HG03064 (cell line): ENCODE measurements around the gene ZNF599.
A peak's percentile ranks its signal among the peaks of the same experiment; 100 is the strongest.
"Not testable (repeated sequence)": the region's sequence is repeated elsewhere in the genome, so short reads cannot be mapped to it uniquely, and the experiment has no call there.

Source experiments
- ATAC-seq: cut with Tn5 transposase; IDR thresholded peaks from one replicate; pipeline ENCODE4 v1.9.1; 2021; ENCODE audit warnings: low read depth; ENCODE audit not compliant: unreplicated experiment

The ZNF599 gene

DNA sequence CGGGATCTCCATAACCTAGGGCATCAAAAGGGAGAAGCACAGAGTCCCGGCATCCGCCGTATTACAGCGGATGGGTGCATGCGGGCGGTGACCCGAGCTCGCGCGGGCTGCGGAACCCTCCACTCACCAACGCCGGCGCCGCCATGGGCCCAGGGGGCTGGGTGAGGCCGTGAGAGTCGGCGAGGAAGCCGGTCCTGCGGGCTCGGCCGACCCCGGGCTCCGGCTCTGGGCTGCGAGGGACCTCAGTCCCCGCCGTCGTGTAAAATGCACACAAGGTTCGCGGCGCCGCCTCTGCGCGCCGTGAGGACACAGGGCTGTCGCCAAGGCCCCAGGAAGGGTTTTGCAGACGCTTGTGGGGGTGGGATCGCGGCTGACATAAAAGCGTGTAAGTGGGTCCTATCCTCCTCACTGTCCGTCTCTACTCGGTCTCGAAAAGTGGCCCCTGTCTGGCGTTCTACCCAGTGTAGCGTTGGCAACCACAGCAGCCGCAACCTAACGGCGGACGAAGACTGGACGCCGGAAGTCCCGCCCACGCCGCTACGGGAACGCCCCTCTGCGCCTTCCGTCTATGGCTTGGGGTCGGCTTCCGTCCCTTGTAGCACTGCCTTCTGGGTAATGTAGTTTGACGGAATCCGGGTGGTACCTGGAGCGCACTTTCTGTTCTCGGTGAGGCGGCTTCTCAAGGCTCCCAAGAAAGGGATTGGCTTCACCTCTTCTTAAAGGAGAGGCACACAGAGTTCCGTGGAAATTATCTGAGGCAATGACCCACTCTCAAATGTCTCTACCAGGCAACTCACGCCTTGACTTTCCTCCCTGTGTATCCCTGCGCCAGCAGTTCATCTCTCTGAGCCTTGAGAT, at the start of gene ZNF599:
Gene ZNF599, minus strand, starts transcription at position 519 of the 858 bp plus-strand sequence. Its CDS starts 374 bp downstream, at position 145.
- peak; percentile 88 for ATAC-seq

DNA sequence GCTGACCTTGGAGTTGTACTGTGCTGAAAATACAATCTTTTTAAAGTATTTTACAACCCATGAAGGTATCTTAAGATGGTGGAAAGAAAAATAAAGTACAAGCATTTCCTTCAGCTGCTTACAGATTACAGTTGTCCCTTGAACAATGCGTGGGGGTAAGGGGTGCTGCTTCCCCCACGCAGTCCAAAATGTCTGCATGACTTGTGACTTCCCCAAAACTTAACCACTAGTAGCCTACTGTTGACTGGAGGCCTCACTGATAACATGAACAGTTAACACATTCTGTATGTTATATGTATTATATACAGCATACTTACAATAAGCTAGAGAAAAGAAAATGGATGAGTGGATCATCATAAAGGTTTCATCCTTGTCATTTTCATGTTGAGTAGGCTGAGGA, 45.3 kb upstream of the ZNF599 start:
- ATAC-seq: no peak

DNA sequence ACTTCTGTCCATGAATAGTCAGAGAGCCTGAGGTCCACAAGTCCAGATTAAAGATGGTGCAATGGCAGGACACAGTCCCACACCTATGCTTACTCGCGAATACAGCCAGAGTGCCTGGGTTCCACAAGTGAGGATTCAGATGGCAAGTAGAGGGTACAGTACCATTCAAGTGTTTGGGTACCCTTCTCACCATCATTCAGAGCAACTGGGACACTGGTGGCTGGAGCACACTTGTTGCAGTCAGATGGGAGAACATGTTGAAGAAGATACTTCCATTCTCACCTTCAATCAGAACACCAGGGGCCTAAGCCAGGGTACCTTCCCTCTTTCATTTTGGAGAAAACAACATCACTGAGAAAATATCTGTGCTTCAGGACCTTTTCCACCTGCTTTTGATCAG, 43.7 kb upstream of the ZNF599 start:
- no peak for ATAC-seq

DNA sequence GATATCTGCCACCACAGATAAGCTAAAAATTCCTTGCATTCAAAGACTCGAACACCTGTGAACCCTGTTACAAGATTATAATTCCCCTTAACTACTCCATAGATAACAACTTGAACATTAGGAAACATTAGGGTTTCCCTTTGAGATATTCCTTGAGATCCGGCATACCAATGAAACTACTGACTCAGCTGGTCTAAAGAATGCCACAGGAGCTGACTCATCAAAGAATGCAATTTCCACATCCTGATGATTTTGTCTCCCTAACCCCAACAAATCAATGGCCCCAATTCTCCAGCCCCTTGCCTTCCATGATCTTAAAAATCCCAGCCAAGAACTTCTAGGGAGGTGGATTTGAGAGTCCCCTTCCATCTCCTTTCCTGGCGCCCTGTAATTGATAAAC, 35.6 kb upstream of the ZNF599 start:
- ATAC-seq: no peak

DNA sequence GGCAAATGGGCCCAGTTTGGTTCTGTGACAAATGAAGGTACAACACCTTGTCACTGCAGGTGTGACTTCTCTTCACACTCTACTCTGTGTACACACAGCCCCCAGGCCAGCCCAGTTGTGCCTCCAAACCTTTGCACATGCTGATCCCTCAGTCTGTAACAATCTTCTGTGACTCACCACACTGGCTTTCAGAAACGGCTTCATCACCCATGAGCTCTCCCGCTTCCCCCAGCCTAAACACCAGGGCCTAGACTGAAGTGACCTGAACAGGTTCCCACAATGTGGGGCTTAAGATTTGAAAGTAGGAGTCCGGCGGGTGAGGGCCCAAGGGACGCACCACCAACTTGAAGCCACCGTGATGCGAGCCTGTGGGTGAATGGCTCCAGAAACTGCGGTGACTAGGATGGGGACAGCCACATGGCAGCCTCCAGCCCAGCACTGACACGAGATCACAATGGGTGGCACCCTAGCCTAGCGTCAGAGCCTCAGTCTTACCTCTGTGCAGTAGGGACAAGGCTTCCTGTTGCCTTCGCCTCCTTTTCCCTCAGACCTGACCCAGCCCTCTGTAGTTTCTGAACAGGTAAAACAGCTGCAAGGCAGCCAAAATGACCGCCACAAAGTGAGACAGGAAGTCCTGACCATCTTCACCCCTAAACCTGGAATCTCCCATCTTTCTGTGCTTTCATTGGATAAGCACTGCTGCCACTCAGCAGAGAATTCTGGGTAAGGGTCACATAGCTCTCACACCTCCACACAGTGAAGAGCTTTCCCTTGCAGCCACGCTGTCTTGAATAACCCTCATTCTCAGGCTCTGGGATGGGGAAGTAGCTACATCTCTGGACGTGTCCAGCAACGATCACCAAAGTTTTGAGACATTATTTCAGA, 34.2 kb upstream of the ZNF599 start:
- ATAC-seq: no peak

DNA sequence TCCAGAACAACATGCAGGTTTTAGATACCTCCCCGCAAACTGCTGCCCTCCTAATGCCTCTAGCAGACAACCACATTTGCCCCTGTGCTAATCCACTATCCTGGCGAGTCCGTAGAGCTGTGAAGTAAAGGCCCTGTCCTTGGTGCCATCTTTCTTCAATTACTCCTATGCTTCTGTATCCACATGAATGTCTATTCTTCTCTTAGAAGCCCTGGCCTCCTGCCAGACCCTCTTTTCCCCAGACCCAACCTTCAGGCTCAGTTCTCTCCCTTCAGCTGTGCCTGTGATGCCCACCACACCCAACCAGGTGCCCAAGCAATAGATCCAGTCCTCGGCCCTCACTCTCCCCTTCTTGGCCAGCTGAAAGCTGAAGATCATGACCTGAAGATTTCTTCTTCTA, 31.1 kb upstream of the ZNF599 start:
- ATAC-seq: no peak

DNA sequence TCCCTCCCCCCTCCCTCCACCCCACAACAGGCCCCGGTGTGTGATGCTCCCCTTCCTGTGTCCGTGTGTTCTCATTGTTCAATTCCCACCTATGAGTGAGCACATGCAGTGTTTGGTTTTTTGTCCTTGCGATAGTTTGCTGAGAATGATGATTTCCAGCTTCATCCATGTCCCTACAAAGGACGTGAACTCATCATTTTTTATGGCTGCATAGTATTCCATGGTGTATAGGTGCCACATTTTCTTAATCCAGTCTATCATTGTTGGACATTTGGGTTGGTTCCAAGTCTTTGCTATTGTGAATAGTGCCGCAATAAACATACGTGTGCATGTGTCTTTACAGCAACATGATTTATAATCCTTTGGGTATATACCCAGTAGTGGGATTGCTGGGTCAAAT, 23.9 kb upstream of the ZNF599 start:
- not testable (repeated sequence) for ATAC-seq

DNA sequence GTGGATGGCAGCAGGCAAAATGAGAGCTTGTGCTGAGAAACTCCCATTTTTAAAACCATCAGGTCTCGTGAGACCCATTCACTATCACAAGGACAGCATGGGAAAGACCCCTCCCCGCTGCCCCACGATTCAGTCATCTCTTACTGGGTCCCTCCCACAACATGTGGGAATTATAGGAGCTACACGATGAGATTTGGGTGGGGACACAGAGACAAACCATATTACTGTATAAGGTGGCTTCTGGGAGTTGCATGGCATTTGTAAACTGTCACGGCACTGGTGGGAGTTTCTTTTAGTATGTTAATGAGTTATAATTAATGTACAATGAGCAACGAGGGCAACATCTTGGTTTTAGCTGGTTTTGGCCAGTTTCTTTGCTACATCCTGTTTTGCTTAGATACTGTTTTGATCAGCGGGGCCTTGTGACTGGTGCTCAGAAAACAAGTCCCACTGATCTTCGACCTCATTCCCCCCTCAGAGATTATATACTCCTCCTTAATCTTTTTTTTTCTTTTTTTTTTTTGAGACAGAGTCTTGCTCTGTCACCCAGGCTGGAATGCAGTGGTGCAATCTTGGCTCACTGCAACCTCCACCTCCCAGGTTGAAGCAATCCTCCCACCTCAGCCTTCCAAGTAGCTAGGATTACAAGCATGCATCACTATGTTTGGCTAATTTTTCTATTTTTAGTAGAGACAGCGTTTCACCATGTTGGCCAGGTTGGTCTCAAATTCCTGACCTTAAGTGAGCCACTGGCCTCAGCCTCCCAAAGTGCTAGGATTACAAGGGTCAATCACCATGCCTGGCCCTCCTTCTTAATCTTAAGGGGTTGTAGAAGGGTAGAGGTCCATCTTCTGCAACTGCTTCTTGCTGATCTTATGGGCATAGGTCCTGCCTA, 21.3 kb upstream of the ZNF599 start:
- ATAC-seq: no peak

DNA sequence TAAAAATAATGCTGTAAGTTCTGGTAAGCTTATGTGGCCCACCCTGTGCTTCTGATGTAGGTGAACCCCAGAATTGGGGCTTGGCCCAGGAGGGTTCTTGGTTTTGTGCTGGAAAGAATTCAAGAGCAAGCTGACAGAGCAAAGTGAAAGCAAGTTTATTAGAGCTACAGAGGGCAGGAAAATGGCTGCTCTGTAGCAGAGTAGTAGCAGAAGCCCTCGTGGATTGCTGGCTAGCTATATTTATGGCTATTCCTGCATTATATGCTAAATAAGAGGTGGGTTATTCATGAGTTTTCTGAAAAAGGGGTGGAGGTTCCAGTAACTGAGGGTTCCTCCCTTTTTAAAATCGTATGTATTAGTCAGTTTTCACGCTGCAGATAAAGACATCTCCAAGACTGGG, 20.6 kb upstream of the ZNF599 start:
- ATAC-seq: no peak

DNA sequence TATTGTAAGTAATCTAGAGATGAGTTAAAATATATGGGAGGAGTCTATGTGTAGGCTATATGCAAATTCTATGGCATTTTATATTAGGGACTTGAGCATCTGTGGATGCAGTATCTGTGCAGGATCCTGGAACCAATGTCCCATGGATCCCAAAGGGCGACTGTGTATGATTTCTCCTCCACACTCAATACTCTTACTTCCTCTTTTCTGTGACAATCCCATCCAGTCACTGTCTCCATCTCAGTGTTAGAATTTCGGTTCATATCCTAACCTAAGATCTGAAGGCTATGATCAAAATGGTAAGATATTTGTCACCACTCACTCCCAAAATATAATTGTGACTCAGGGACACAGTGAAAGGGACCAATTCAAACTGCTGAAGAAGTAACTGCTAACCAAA, 15.1 kb upstream of the ZNF599 start:
- ATAC-seq: no peak

DNA sequence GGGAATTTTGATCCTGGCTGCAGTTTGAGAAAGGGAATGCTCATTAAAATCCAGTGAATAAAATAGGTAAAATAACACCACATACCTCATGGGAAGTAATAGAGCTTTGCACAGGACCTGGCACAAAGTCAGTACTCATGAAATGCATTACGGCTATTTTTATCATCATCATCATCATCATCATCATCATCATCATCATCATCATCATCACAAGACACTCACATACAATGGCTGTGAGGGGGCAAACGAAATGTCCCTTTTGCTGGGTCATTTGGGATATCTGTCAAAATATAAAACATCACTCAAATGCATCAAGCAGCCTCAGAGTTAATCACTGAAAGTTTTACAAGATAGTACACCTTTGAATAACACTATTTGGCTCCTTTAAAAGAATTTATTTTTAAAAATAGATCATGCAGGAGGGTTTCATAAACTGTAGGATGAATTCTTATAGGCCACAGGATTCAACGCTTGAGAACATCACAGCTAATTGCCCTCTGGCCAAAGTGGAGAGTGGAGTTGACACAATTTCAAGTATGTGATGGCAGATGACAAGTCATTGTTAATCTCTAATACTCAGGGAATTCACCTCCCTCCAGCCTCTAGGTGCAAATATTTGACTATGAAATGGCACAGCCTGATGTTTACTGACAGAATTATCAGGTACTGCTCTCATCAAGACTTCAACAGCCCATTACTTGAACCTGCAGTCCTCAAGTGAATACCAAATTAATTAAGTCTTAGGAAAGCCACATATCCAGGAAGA, 14.2 kb upstream of the ZNF599 start:
- ATAC-seq: no peak

DNA sequence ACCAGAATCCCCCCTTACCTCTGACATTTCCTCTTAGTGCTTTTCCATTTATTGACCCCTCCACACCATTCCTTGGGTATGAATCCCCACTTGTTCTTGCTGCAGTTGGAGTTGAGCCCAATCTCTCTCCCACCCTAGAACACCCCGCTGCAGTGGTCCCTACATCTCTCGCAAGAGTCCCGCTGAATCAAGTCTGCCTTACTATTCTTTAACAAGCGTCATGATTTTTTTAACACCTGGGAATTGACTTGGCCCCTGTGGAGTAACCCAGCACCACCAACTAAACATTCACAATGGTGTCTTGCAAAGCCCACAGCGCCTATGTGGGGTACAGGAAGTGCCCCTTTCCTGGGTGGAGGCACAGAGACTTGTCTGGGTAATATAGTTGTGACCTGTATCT, 13.2 kb upstream of the ZNF599 start:
- no peak for ATAC-seq

DNA sequence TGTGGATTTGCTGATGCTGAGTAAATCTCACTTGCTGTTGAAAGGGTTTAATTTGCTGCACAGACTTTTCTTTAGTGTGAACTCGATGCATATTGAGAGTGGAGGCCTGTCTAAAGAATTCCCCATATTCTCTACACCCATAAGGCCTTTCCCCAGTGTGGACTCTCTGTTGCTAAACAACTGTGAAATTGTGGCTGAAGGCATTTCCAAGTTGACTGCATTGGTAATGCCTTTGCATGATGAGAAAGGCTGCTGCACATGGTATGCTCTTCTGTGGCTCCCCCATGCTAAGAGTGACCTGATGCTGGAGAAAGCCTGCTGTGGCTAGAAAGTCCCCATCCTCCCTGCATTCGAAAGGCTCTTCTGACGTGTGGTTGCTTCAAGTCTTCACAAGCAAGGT, 6.6 kb upstream of the ZNF599 start:
- ATAC-seq: no peak

DNA sequence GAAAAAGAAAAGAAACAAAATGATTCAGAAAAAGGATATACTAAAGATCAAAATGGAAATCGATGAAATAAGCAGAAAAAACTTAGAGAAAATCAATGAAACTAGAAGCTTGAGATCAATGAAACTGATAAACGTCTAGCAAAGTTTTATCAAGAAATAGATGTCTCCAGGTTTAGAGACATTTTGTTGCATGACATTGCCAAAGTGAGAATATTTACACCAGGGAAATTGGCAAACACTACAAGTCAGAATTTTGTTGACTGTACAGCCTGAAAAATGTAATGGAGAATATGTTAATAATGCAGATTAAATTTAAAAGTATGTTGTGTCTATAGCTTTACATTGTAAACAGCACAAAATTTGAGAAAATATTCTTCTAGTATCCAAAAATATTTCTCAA, 5.3 kb upstream of the ZNF599 start:
- ATAC-seq: no peak

DNA sequence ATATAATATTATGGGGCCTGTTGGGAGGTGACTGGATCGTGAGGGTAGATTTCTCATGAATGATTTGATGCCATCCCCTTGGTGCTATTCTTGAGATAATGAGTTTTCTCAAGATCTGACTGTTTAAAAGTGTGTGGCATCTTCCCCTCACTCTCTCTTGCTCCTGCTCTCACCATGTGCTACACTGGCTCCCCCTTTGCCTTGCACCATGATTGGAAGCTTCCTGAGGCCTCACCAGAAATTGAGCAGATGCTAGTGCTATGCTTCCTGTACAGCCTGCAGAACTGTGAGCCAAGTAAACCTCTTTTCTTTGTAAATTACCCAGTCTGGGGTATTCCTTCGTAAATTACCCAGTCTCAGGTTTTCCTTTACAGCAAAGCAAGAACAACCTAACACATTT, 1.8 kb upstream of the ZNF599 start:
- no peak for ATAC-seq

DNA sequence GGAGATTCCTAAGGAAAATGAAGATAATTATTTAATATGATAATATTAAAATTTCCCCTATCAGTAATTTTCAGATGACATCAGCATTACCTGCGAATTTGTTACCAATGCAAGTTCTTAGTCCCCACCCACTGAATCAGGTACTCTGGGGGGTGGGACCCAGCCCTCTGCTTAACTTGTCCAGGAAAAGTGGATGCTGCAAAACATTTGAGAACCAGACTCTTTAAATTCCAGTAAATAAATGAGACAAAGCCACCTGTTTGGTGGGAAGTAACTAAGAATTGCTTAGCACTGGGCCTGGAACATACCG, 495 bp upstream of the ZNF599 start:
- no peak for ATAC-seq

DNA sequence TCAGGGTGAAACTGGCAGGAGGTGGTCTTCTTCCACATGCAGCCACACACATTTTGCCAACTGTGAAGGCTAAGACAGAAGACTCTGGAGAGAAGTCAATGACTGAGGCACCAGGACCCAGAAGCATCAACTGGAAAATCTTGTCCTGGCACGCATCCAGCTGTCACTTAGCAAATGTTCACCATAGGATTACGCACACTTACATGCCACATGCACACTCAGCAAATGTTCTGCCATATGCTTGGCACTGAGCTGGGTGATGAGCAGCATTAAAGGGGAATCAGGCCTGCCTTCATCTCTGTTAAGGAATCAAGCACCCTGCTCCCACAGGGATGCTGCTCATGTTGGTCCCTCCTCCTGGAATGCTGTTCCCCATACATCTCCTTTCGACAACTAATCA, 5.1 kb downstream of the ZNF599 start:
- ATAC-seq: no peak

DNA sequence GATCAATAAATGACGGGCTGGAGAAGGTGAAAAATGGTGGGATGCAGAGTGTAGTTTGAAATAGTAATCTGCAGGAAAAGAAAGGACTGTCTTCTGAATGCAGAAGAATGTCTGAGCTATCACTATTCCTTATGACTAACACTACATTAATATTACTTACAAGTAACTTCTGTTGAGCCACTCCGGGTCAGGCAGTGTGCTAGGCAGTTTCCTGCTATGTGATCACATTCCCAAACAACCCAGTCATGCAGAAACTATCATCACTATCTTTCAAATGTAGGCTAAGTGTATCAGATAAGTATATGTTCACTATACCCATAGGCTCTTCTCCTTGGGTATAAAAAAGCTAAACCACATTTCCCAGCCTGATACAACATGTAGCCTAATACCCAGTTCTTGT, 6.6 kb downstream of the ZNF599 start:
- no peak for ATAC-seq

DNA sequence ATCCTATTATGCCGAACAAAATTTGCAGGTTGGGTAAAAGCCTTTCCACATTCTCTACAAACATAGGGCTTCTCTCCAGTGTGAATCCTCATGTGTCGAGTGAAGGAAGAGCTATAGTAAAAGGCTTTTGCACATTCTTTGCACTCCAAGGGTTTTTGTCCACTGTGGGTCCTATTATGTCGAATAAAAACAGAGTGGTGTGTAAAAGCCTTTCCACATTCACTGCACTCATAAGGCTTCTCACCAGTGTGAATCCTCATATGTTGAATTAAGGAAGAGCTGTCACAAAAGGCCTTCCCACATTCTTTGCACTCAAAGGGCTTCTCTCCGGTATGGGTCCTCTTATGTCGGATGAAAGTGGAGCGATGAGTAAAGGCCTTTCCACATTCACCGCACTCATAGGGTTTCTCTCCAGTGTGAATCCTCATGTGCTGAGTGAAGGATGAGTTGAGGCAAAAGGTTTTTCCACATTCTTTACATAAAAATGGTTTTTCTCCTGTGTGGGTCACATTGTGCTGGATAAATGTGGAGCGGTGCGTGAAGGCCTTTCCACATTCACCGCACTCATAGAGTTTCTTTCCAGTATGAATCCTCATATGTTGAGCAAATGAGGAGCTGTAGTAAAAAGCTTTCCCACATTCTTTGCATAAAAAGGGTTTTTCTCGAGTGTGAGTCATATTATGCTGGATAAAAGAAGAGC, 13.6 kb downstream of the ZNF599 start:
- ATAC-seq: no peak

DNA sequence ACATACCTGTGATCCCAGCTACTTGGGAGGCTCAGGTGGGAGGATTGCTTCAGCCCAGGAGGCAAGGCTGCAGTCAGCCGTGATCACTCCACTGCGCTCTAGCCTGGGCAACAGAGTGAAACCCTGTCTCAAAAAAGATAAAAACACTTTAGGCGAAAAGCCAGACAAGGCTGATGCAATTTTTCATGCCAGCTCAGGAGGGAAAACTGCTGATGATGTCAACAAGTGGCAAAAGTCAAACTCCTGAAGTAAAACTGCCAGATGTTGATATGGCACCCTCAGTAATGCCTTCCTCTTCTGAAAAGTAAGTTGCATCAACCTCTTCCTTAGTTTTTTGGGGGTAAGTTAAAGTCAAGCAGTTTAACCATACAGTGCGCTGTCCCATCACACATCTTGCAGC, 15.6 kb downstream of the ZNF599 start:
- no peak for ATAC-seq
